ENCODE data around the gene ITGB2. TPM values are rescaled to one million over a fixed set of nuclear protein-coding genes. Genes with fewer than 3 reads are reported as not detected.
"Not testable (repeated sequence)": the region's sequence is repeated elsewhere in the genome, so short reads cannot be mapped to it uniquely, and the experiment has no call there.

ITGB2 gene
- total RNA-seq, 1 donor from 2014 or later: not detected

- no peaks in the 10 kb centered on the region for H3K4me1 ChIP-seq
- H4K20me1 ChIP-seq (ENCODE audit: low read depth): no peaks in the 10 kb centered on the region
- Mint-ChIP-seq H3K9me3 (no peaks in the 10 kb centered on the region), H3K4me3 (no peak overlapping the region), H3K27ac (no peak overlapping the region), H3K4me1 (no peaks in the 10 kb centered on the region), H3K36me3 (no peaks in the 10 kb centered on the region), H3K27me3 (ENCODE audit: insufficient read depth, low read depth) (peaks cover 6% of the 10 kb centered on the region)
- no peaks in the 10 kb centered on the region for H3F3A ChIP-seq (ENCODE audit: low read depth)
- no peaks in the 10 kb centered on the region for H3K27me3 ChIP-seq
- no peak overlapping the region for H3K27ac ChIP-seq
- no peak overlapping the region for H3K4me2 ChIP-seq
- TF ChIP-seq EZH2 (IDR thresholded peaks at IDR 0.05): no peak
- TF ChIP-seq EZH2phosphoT487 (IDR thresholded peaks at IDR 0.05): no peak
- no peak for TF ChIP-seq CTCF (IDR thresholded peaks at IDR 0.05)
- DNase-seq (ENCODE audit: low spot score): no peak
- H3K9me3 ChIP-seq (ENCODE audit: low read depth): no peaks in the 10 kb centered on the region
- no peak overlapping the region for H3K4me3 ChIP-seq
- H2AFZ ChIP-seq (replicated peaks): no peak overlapping the region
- no peaks in the 10 kb centered on the region for H3K79me2 ChIP-seq (ENCODE audit: low read depth)
- no peak overlapping the region for H3K9ac ChIP-seq
- no peaks in the 10 kb centered on the region for H3K36me3 ChIP-seq
Observed at GRCh38 chr21:44883250-44883649, 37.4 kb downstream of the ITGB2 start.

GRCh38 chr21:44881198-44881872 is 39.4 kb downstream of the ITGB2 start:
- H3K4me3 ChIP-seq: no peak overlapping the region
- no peak overlapping the region for H3K27ac ChIP-seq
- H3K4me2 ChIP-seq: no peak overlapping the region
- H3F3A ChIP-seq (ENCODE audit: low read depth): no peaks in the 10 kb centered on the region
- peaks cover 11% of the 10 kb centered on the region for H3K27me3 Mint-ChIP-seq (ENCODE audit: insufficient read depth, low read depth)
- no peaks in the 10 kb centered on the region for H3K9me3 ChIP-seq (ENCODE audit: low read depth)
- H3K36me3 Mint-ChIP-seq: no peaks in the 10 kb centered on the region
- no peak for TF ChIP-seq CTCF (IDR thresholded peaks at IDR 0.05)
- TF ChIP-seq EZH2phosphoT487 (IDR thresholded peaks at IDR 0.05): no peak
- TF ChIP-seq EZH2 (IDR thresholded peaks at IDR 0.05): no peak
- no peak overlapping the region for H3K9ac ChIP-seq
- no peaks in the 10 kb centered on the region for H3K4me1 ChIP-seq
- no peaks in the 10 kb centered on the region for H3K36me3 ChIP-seq
- H3K79me2 ChIP-seq (ENCODE audit: low read depth): no peaks in the 10 kb centered on the region
- H2AFZ ChIP-seq (replicated peaks): no peak overlapping the region
- H3K9me3 Mint-ChIP-seq: no peaks in the 10 kb centered on the region
- no peaks in the 10 kb centered on the region for H3K4me1 Mint-ChIP-seq
- peaks cover 14% of the 10 kb centered on the region for H3K27me3 ChIP-seq
- no peaks in the 10 kb centered on the region for H4K20me1 ChIP-seq (ENCODE audit: low read depth)
- no peak for DNase-seq (ENCODE audit: low spot score)
- H3K4me3 Mint-ChIP-seq: no peak overlapping the region
- H3K27ac Mint-ChIP-seq: no peak overlapping the region

- H3K36me3 Mint-ChIP-seq: no peaks in the 10 kb centered on the region
- H3K9me3 Mint-ChIP-seq: no peaks in the 10 kb centered on the region
- H3K79me2 ChIP-seq (ENCODE audit: low read depth): no peaks in the 10 kb centered on the region
- H3F3A ChIP-seq (ENCODE audit: low read depth): no peaks in the 10 kb centered on the region
- no peaks in the 10 kb centered on the region for H3K4me1 Mint-ChIP-seq
- no peak overlapping the region for H3K27ac ChIP-seq
- no peaks in the 10 kb centered on the region for H3K4me1 ChIP-seq
- no peaks in the 10 kb centered on the region for H4K20me1 ChIP-seq (ENCODE audit: low read depth)
- peaks cover 18% of the 10 kb centered on the region for H3K27me3 Mint-ChIP-seq (ENCODE audit: insufficient read depth, low read depth)
- H3K27ac Mint-ChIP-seq: no peak overlapping the region
- H3K4me2 ChIP-seq: no peak overlapping the region
- H3K9me3 ChIP-seq (ENCODE audit: low read depth): no peaks in the 10 kb centered on the region
- peaks cover 22% of the 10 kb centered on the region for H3K27me3 ChIP-seq
- TF ChIP-seq EZH2 (IDR thresholded peaks at IDR 0.05) (no peak), CTCF (IDR thresholded peaks at IDR 0.05) (no peak), EZH2phosphoT487 (IDR thresholded peaks at IDR 0.05) (no peak)
- H3K36me3 ChIP-seq: no peaks in the 10 kb centered on the region
- no peak overlapping the region for H3K4me3 Mint-ChIP-seq
- H3K4me3 ChIP-seq: no peak overlapping the region
- no peak overlapping the region for H2AFZ ChIP-seq (replicated peaks)
- H3K9ac ChIP-seq: no peak overlapping the region
- no peak for DNase-seq (ENCODE audit: low spot score)
Observed at GRCh38 chr21:44880405-44881197, 40.1 kb downstream of the ITGB2 start.

- not testable (repeated sequence) for H3K9me3 Mint-ChIP-seq; H3K9me3 ChIP-seq (ENCODE audit: low read depth); H3K79me2 ChIP-seq (ENCODE audit: low read depth); H3K36me3 ChIP-seq; H2AFZ ChIP-seq (replicated peaks); H4K20me1 ChIP-seq (ENCODE audit: low read depth); H3K4me1 Mint-ChIP-seq; H3K27ac ChIP-seq; H3K9ac ChIP-seq; H3K4me3 ChIP-seq; H3K4me2 ChIP-seq; H3K4me1 ChIP-seq; H3K27ac Mint-ChIP-seq; DNase-seq (ENCODE audit: low spot score); H3K36me3 Mint-ChIP-seq; H3K4me3 Mint-ChIP-seq
- Histone ChIP-seq H3K27me3 (peaks cover 35% of the 10 kb centered on the region), H3F3A (ENCODE audit: low read depth) (peaks cover 13% of the 10 kb centered on the region)
- H3K27me3 Mint-ChIP-seq (ENCODE audit: insufficient read depth, low read depth): peaks cover 27% of the 10 kb centered on the region
Observed at GRCh38 chr21:44879238-44879637, 41.5 kb downstream of the ITGB2 start.

Data from neural progenitor cell (in vitro differentiated cells).